Right forelimb (tissue), 1 donor: ENCODE results near the gene BLOC1S6.
A peak's percentile ranks its signal among the peaks of the same experiment; 100 is the strongest.

ENCODE experiments used
- DNase-seq: peaks from one replicate; pipeline ENCODE4 v3.0.0-alpha.2; 2018

BLOC1S6 gene

DNA sequence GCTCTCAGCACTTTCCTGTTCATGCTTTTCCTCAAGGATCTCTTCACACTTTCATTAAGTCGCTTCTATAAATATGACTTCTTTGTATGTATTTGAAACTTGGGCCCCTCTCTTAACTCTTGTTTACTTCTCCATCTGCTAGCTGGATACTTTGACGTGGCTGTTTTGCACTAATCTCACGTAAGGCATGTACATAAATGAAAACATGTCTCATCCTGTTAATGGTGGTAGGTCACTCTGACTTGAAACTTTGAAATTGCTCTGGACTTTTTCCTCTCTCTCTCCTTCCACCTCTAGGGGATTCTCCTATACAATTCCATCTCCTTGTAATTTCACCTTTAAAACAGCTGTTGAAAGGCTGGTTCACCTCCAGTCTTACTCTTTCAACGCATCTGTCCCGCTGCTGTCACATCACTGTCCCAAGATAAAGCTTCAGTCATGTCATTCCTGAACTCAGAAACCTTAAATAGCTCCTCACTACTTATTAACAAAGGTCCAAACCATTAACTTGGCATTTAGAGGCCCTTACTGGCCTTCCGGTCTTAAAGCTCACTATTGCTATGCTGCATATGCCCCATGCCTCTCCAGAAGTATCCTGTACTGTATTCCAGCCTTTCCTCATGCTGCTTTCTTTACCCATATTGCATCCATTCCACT lies 1.2 kb downstream of the BLOC1S6 start:
- no peak for DNase-seq

DNA sequence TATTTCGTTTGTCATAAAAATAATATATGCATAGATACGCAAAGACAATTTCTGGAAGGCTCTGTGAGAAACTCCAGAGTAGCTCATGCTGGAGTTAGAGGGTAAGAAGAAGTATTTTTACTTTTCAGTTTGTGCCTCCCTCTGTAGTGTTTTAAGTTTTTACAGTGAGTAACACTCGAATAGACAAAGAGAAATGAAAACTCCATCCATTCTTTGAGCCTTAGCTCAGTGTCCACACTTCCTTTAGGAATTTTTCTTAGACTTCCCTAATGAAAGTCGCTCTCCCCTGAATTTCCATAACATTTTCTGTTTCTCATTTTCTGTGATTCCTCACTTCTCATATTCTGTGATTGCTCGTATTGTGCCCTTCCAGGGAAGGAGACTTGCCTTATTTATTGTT lies 2.1 kb downstream of the BLOC1S6 start:
- no peak for DNase-seq

DNA sequence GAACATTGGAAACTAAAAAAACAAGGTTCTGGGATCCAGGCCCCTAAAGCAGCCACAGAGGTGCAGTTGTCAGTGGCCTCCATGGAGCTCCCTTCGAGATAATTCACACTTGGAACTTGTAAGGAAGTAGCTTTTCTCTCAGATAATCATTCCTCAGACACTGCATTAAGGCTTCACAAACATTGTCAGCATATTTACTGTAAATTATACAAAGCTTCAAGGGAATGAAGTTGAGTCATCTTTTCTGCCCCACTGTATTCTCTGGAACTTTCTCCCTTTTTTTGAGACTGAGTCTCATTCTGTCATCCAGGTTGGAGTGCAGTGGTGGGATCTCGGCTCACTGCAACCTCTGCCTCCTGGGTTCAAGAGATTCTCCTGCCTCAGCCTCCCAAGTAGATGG lies 7.1 kb downstream of the BLOC1S6 start:
- no peak for DNase-seq

DNA sequence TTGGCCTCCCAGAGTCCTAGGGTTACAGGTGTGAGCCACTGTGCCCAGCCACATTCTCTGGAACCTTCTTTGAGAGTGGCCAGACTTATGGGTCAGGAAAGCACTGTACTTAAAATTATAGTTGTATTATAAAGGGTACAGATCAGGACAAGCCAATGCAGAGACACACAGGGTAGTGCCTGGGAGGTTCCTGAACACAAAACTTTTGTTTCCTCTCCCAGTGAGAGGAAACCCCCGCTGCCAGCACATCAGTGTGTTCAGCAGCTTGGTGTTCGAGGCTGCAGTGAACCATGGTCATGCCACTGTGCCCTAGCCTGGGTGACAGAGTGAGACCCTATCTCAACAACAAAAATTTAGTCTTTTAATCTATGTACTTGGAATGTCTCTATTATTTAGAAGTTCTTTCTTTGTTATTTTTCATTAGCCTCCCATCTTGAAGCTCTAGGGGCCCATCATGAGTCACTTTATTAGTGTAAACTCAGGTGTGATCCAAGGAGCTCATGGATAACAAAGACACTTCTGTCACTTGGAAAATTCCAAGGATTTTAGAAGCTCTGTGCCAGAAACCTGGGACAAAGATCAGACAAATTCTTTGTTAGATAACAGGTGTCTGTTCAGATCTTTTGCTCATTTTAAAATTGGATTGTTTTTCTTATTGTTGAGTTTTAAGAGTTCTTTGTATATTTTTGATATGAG lies 7.8 kb downstream of the BLOC1S6 start:
- no peak for DNase-seq

DNA sequence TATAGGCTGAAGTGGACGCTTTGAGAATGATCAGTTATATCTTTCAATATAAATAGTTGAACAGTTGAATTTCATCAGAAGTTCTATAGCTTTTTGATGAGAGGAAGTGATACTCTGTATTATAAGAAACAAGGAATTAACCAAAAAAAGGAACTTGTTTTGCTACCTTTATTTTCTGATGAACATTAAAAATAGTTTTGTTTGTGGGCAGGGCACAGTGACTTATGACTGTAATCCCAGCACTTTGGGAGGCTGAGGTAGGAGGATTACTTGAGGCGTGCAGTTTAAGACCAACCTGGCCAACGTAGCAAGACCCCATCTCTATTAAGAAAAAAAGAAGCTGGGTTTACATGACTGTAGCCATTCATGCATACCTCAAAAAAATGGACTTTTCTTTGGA lies 16.7 kb downstream of the BLOC1S6 start:
- DNase-seq, result no peak

DNA sequence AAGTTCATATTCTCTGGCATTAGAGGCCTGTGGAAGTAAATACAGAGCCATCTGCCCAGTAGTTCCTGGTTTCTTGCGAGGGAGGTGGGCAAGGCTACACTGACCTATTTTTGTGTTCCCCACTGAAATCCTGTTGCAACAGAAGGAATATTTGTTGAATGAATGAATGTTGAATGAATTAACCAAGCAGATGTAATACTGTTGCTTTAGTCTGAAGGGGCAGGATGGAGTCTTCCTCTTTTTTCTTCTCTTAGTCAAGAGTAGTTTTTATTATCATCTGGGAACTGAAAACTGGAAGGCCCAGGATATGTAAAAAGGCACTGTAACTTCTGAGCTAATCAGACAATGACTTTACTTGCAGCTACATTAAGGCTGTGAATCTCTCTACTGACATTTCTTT lies 17.1 kb downstream of the BLOC1S6 start:
- no peak for DNase-seq

DNA sequence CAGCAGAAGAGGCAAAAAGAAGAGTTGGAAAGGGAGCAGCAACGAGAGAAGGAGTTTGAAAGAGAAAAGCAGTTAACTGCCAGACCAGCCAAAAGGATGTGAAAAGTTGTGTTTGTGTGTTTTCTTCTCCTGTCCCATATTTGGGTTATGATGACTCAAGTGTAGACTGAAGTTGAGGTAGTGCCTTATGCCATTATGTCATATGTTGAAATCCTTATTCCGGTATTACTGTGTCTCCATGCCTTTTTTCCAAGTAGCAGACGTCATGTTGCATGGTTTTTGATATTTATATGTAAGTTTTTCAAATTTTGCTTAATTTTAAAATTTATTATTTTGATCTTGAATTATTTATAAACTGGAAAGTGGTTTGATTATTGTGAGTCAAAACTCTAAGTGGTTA lies 19.2 kb downstream of the BLOC1S6 start:
- DNase-seq, result no peak

DNA sequence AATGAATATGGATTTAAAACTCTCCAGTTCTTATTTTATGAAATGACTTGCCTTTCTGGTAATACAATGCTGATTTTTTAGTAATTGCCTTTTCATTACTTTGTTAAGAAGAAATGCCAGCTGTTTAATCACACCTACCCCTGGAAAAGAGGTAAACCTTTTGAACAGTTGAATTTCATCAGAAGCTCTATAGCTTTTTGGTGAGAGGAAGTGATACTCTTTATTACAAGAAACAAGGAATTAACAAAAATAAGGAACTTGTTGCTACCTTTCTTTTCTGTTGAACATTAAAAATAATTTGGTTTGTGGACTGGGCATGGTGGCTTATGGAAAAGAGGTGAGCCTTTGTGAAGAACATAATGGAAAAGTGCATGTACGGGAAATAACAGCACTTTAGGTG lies 19.7 kb downstream of the BLOC1S6 start:
- no peak for DNase-seq

DNA sequence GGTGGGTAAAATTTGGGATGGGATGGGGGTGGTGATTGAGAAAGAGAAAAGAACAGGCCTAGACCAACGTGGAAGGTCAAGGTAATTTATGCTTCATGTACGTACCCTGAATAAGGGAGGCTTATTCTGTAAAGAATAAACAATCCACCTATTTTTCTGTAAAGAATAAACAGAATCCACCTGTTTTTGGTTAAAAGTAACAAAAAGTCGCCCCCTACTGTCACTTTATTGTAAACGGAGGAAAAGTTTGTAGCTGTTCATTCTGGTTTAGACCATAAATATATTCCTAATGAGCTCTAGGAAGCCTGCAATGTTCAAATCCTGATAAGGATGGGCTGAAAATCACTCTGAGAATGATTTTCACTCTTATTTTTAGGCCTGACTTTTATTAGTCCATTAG lies 24.1 kb downstream of the BLOC1S6 start:
- no peak for DNase-seq

DNA sequence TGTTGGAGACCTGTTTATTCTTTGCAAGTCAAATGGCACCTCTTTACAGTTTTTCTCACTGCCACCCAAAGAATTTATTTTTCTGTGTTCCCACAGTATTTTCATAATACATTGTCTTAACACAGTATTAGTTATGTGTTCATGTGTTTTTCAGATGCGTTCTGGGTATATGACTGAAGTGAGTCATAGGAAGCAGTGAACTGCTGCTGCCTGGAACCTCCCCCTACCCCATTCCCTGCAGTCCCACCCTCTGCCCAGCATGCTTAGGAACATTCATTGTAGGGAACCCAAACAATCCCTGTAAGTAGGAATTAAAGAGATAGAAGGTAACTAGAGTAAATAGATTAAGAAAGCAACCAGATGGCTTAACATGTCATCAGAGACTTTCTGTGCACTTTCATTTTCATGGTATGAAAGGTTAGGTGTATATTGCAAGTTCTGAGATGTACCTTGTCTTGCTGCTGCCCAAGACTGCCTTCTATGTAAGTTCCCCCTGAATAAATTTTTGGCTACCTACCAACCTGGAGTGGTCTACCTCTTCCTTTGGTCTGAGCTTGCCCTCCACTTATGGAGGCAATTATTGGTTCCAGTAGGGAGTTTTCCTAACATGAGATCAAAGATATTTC lies 25.7 kb downstream of the BLOC1S6 start:
- DNase-seq, result no peak

DNA sequence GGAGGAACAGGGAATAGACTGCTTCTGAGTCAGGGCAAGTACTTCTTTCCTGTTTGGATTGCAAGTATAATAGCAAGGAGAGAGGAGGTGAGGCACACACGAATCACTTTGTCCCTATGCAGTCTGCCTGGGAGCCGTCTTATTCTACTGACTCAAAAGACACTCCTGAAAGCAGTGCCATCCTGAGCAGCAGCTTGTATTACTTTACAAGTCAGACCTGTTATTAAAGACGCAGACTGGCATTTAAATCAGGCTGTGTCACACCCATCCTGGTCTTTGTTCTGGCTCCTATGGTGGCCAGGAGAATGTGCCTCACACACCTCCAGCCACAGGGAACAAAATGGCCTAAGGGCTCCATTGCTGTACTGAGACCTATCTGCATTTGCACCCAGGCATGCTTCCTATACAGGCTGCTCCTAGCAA lies 29.7 kb downstream of the BLOC1S6 start:
- no peak for DNase-seq

DNA sequence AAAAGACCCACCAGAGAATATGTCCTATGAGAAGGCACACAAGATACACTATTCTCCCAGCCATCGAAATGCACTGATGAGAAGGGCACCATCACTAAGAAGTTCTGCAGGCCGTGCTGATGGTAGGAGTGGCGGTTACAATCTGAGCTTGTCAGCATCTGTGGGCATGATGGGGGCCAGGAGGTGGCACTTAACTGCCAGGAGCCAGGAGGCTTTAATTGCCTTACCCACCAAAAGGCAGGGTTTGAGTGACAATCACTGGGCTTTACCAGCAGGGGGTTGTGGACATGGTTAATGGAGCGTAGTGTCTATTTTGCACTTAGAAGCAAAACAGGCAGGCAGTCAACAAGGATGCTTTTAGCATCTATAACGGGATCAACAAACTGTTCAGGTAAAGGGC lies 31.6 kb downstream of the BLOC1S6 start:
- no peak for DNase-seq

DNA sequence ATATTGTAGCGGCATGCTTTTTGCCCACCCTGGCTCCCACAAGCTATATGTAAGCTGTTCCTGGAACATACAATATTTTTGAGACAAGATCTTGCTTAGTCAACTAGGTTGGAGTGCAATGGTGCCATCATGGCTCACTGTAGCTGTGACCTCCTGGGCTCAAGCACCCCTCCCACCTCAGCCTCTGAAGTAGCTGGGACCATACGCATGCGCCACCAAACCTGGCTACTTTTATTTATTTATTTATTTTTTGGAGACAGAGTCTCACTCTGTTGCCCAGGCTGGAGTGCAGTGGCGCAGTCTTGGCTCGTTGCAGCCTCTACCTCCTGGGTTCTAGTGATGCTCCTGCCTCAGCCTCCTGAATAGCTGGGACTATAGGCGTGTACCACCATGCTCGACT lies 41.0 kb downstream of the BLOC1S6 start:
- no peak for DNase-seq

DNA sequence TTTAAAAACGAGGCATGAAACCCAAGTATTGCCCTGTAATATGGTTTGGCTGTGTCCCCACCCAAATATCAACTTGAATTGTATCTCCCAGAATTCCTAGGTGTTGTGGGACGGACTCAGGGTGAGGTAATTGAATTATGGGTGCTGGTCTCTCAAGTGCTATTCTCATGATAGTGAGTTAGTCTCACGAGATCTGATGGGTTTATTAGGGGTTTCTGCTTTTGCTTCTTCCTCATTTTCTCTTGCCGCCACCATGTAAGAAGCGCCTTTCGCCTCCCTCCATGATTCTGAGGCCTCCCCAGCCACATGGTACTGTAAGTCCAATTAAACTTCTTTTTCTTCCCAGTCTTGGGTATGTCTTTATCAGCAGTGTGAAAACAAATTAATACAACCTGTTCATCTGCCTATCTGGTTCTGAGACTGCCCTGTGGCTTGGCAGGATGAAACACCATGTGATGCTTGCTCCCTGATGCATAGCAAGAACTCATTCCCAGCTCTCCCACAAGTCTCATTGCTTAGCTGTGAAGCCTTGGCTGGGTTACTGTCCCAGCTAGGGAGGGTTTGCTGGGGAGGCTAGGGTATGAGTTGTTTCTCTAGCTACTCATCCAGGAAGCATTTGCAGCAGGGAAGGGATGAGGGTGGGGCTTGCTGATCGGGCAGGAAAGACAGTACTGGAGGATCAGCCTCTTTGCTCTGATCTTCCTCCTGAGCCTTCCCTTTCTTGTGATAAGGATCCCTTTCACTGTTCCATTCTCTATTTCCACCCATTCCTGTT lies 43.9 kb downstream of the BLOC1S6 start:
- DNase-seq, result no peak

DNA sequence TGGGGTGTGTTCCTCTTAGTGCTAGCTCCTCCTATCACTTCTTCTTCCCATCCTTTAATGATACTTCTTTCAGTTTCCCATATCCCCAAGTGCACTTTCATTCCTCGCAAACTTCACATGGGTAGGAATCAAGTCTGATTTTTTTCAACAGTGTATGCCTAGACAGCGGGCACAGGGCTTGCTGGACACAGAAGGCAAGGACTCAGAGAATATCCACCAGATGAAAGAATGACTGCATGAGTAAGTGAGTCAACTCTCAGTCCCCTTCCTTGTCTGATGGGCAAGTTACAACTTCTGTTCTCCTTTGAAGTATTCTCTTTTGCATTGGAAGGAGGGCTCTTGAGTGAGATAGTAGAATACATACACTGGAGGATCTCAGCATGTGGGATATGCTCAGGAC lies 44.6 kb downstream of the BLOC1S6 start:
- no peak for DNase-seq

DNA sequence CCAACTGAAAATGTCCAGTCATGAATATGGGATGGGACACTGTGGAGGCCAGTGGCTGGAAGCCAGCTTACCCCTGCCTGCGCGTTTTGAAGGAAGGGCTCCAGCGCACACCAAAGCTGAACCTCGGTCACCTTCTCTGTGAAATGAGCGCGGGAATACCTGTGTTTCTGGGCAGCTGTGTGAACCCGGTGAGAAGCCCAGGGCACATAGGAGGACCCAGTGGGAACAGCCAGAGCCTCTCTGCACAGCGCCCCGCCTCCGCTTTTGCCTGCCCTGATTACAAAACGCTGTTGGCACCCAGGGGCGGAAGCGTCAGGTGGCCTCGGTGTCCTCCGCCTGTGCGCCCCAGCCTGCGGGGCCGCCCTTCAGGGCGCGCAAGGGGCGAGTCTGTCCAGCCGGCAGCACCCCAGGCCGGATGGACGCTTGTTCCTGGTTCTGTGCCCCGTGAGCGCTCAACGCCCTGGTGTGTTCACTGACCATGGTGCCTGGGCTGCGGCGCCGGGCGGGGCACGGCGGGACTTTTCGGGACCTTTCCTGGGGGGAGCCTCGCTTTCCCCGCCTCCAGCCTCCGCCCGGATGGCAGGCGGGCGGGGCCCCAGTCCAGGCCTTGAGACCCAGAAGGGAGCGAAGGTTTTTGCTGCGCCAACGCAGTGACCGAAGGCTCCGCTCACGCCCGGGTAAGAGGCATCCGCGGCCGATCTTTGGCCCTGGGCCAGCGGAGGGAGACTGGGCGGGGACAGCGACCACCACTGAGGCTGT lies 47.4 kb downstream of the BLOC1S6 start, which contains the start of gene SQOR:
Gene SQOR, plus strand, starts transcription at position 598 of the 759 bp plus-strand sequence. CDS start 23,895 bp downstream, outside the sequence.
- peak; percentile 70 for DNase-seq

DNA sequence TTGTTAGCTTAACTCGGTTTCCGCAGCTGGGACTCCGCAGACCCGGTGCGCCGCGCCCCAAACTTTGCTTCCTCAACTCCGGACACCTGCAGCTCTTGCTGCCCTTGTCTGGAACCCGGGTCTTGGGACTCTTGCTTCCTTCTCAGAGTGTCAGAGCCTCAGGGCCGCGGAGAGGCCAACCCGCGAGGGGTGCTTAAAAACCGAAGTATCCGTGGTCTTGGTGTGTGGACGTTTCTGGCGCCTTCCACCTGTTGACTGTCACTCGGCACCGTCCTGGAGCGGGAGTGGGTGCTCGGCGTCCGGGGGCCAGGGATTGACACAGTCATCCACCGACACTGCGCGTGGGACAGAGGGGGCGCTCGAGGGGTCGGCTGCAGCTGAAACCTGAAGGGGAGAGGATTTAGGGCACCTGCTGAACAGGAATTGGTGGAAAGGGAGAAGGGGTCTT lies 48.0 kb downstream of the BLOC1S6 start:
- peak; percentile 48 for DNase-seq

DNA sequence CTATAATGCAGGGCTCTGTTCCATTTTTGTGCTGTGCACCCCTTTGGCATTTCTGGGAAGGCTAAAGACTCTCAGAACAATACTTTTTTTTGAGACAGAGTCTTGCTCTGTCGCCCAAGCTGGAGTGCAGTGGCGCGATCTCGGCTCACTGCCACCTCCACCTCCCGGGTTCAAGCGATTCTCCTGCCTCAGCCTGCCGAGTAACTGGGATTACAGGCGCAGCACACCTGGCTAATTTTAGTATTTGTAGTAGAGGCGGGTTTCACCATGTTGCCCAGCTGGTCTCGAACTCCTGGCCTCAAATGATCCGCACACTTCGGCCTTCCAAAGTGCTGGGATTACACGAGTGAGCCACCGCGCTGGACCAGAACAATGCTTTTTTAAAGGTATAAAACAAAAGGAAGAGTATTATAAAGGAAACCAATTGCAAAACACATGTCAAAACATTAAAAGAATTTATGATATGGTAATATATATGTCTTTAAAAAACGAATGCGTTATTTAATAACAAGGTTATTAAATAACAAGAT lies 48.6 kb downstream of the BLOC1S6 start:
- DNase-seq, result no peak

DNA sequence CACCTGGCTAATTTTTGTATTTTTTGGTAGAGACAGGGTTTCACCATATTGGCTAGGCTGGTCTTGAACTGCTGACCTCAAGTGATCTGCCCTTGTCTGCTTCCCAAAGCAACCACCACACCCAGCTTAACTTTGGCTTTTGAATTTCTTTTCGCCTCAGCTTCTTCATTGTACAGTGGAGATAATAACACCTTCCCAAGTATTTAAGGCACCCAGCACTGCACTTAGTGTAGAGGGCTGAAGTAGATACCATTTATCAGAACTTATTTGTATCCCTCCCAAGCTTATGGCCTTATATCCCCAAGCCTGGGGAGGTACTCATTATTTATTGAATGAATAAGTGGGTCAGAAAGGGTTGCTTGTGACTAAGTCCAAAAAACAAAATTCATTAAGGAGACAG lies 50.0 kb downstream of the BLOC1S6 start:
- DNase-seq, result no peak

DNA sequence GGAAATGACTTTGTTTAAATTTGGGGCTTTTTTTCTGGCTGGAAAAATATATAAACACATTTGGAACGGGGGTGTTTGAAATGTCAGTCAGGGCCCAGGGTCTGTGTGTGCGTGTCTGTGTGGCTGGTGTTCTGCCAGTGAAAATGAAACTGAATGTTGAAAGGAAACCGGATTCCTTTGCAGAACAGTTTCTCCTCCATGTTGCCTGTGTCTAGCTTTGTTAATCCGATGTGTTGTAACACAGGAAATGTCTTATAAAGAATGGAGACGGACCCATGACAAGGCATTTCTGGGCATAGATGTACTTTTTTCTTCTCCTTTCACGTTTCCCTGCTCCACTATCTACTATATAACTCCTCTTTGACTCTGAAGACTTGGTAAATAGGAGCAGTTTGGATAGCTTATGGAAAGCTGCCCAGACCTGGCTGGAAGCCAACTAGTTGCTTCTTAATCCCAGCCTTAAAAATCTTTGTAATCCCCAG lies 50.4 kb downstream of the BLOC1S6 start:
- peak; percentile 64 for DNase-seq

DNA sequence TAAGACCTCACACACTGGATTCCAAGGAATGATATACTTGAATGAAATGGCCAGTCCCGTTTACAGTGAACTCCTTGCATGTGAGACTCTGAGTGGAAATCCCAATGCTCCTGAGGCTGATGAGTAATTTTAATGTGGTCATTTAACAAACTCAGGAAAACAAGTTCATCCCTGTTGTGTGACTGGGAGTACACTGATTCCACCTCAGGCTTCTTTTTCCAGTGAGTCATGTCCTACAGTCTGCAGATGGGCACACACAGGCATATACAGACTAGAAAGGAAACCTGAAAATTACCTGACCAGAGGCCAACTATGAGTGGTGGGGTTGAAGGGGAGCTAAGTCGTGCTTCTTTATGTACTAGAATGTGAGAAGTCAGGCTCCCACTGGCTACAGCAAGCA lies 53.4 kb downstream of the BLOC1S6 start:
- no peak for DNase-seq

DNA sequence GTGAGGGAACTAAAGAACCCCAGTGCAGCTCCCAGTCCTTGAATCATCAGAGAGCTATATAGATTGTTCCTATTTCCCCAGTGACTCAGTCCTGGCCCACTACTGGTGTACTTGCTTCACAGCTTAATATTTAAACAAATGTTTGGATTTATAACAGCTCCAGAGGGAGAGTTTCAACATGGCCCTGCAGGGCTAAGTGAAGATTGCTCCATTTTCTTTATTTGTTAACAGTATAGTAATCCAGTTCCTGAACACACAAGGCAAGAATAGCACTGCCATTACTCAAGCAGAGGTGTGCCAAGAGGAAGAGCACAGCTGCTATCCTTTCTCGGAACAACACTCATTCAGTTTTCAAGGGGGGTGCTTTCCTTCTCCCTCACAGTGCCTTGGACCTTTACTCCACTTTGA lies 54.2 kb downstream of the BLOC1S6 start:
- no peak for DNase-seq
